Measurements from ENCODE around the gene CGREF1.

DNA sequence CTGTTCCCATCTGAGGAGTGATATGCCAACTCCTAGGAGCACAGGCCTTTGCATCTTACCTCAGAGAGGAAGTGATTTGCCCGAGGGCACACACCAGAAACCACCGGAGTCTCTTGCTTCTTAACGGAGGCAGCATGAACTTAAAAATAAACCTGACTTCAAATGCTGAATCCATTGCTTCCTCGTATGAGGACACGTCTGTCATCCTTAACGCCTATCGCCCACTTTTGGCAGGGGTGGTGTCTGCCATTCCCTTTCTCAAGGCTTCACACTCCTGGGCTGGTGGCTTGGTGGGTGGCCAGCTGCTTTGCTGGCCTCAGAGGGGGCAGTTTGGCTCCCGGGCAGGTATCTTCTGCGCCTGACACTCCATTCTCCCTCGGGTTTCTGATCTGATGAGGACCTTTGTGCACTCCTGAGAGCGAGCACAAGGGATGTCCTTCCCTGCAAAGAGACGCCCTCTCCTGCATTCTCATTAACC is 16.6 kb upstream of the CGREF1 start:
- no peak for TF ChIP-seq CTCF (IDR thresholded peaks at IDR 0.05)
- TF ChIP-seq POLR2A (IDR thresholded peaks at IDR 0.05): no peak
